Measurements from ENCODE around the gene POLR1E. TPM values are rescaled to one million over a fixed set of nuclear protein-coding genes. Genes with fewer than 3 reads are reported as not detected.
"Not testable (repeated sequence)": the region's sequence is repeated elsewhere in the genome, so short reads cannot be mapped to it uniquely, and the experiment has no call there.

POLR1E gene
- total and polyA plus RNA-seq, 11 donors: 6.9 to 27.0 (median 12.8) TPM

GRCh38 chr9:37511016-37512010 is 25.6 kb downstream of the POLR1E start:
- no peak overlapping the region for H3K27ac ChIP-seq
- H3K4me1 ChIP-seq: no peaks in the 10 kb centered on the region
- DNase-seq: no peak
- H3K27me3 ChIP-seq: no peaks in the 10 kb centered on the region
- intact Hi-C loops (cut with DNase I): no loop called here
- TF ChIP-seq CTCF (IDR thresholded peaks at IDR 0.05): peak in 1 of 12 donors; percentile 12
- no peak for TF ChIP-seq POLR2A (IDR thresholded peaks at IDR 0.05)
- WGBS, 4 donors: 84 to 92% (median 88%) methylated on average over 12 to 15 of the region's 15 CpGs
- peak in 1 of 4 donors; percentile 13 for ATAC-seq
- no peak overlapping the region for H3K4me3 ChIP-seq
- H3K36me3 ChIP-seq: peaks cover 0 to 63% (median 21%) of the 10 kb centered on the region in 9 donors
- no peaks in the 10 kb centered on the region for H3K9me3 ChIP-seq

GRCh38 chr9:37512437-37512836 is 26.7 kb downstream of the POLR1E start:
- intact Hi-C loops (cut with DNase I): no loop called here

GRCh38 chr9:37514415-37514814 is 28.7 kb downstream of the POLR1E start:
- H3K27ac ChIP-seq; H3K27me3 ChIP-seq; ATAC-seq; DNase-seq; H3K4me1 ChIP-seq; H3K4me3 ChIP-seq; H3K9me3 ChIP-seq; intact Hi-C loops (cut with DNase I): not testable (repeated sequence)
- 93 to 98% (median 96%) methylated on average over 10 of the region's 10 CpGs for WGBS, 4 donors
- peaks cover 0 to 54% (median 28%) of the 10 kb centered on the region in 9 donors for H3K36me3 ChIP-seq

More at GRCh38 chr9:37512437-37512836, 26.7 kb downstream of the POLR1E start:
- no peaks in the 10 kb centered on the region for H3K9me3 ChIP-seq
- DNase-seq: no peak
- H3K27ac ChIP-seq: no peak overlapping the region
- H3K36me3 ChIP-seq: peaks cover 0 to 61% (median 19%) of the 10 kb centered on the region in 9 donors
- ATAC-seq: no peak
- WGBS, 4 donors: 77 to 91% (median 81%) methylated on average over 12 of the region's 12 CpGs
- no peaks in the 10 kb centered on the region for H3K27me3 ChIP-seq
- H3K4me1 ChIP-seq: no peaks in the 10 kb centered on the region
- H3K4me3 ChIP-seq: no peak overlapping the region
- TF ChIP-seq CTCF (IDR thresholded peaks at IDR 0.05): no peak
- no peak for TF ChIP-seq POLR2A (IDR thresholded peaks at IDR 0.05)

GRCh38 chr9:37514999-37515398 is 29.3 kb downstream of the POLR1E start:
- H3K9me3 ChIP-seq: no peaks in the 10 kb centered on the region
- peaks cover 0 to 54% (median 28%) of the 10 kb centered on the region in 9 donors for H3K36me3 ChIP-seq
- ATAC-seq (no peak), DNase-seq (no peak)
- TF ChIP-seq POLR2A (IDR thresholded peaks at IDR 0.05) (no peak), CTCF (IDR thresholded peaks at IDR 0.05) (no peak)
- H3K27me3 ChIP-seq: no peaks in the 10 kb centered on the region
- WGBS, 4 donors: 93 to 97% (median 95%) methylated on average over 7 of the region's 7 CpGs
- no peak overlapping the region for H3K27ac ChIP-seq
- H3K4me3 ChIP-seq: no peak overlapping the region
- H3K4me1 ChIP-seq: no peaks in the 10 kb centered on the region
- intact Hi-C loops (cut with DNase I): no loop called here
